NCI-H2029 treated with DMSO at 0.1 percent for 48 hours (cell line): ENCODE measurements around the gene ADGRG3.
"Not testable (repeated sequence)": the region's sequence is repeated elsewhere in the genome, so short reads cannot be mapped to it uniquely, and the experiment has no call there.

Experiments used
- DNase-seq: peaks from one replicate; lab custom pipeline; 2025; lab: John Stamatoyannopoulos, UW

The ADGRG3 gene

GRCh38 chr16:57663917-57664661 is 4.0 kb upstream of the ADGRG3 start:
- DNase-seq = no peak

GRCh38 chr16:57664662-57665025 is 3.5 kb upstream of the ADGRG3 start:
- DNase-seq = no peak

GRCh38 chr16:57665541-57665940 is 2.6 kb upstream of the ADGRG3 start:
- no peak for DNase-seq

GRCh38 chr16:57666353-57667047 is 1.6 kb upstream of the ADGRG3 start:
- no peak for DNase-seq

GRCh38 chr16:57667048-57667525 is 1.0 kb upstream of the ADGRG3 start:
- no peak for DNase-seq

GRCh38 chr16:57667526-57668262 is 412 bp upstream of the ADGRG3 start:
- no peak for DNase-seq

- no peak for DNase-seq
Observed at GRCh38 chr16:57668630-57669475, 747 bp downstream of the ADGRG3 start.

GRCh38 chr16:57669476-57670162 is 1.5 kb downstream of the ADGRG3 start:
- DNase-seq = no peak

- no peak for DNase-seq
Observed at GRCh38 chr16:57670196-57670595, 2.1 kb downstream of the ADGRG3 start.

GRCh38 chr16:57671451-57671850 is 3.3 kb downstream of the ADGRG3 start:
- not testable (repeated sequence) for DNase-seq

- no peak for DNase-seq
Observed at GRCh38 chr16:57672416-57672815, 4.3 kb downstream of the ADGRG3 start.

GRCh38 chr16:57672824-57673223 is 4.7 kb downstream of the ADGRG3 start:
- DNase-seq = no peak

GRCh38 chr16:57675741-57676551 is 7.8 kb downstream of the ADGRG3 start:
- no peak for DNase-seq

GRCh38 chr16:57676553-57677085 is 8.5 kb downstream of the ADGRG3 start:
- DNase-seq = peak; percentile 24

- DNase-seq = no peak
Observed at GRCh38 chr16:57677622-57678369, 9.7 kb downstream of the ADGRG3 start.

- DNase-seq = no peak
Observed at GRCh38 chr16:57679016-57679415, 10.9 kb downstream of the ADGRG3 start.

GRCh38 chr16:57679767-57680482 is 11.8 kb downstream of the ADGRG3 start:
- no peak for DNase-seq

GRCh38 chr16:57680842-57681375 is 12.8 kb downstream of the ADGRG3 start:
- DNase-seq = no peak
